GM21528 (cell line): ENCODE data around the gene HTD2.
"Not testable (repeated sequence)": the region's sequence is repeated elsewhere in the genome, so short reads cannot be mapped to it uniquely, and the experiment has no call there.

Experiments used
- ATAC-seq: cut with Tn5 transposase; IDR thresholded peaks from one replicate; pipeline ENCODE4 v1.9.1; 2021; ENCODE audit warnings: mild to moderate bottlenecking, moderate library complexity; ENCODE audit not compliant: unreplicated experiment, low FRiP score

Gene HTD2

DNA sequence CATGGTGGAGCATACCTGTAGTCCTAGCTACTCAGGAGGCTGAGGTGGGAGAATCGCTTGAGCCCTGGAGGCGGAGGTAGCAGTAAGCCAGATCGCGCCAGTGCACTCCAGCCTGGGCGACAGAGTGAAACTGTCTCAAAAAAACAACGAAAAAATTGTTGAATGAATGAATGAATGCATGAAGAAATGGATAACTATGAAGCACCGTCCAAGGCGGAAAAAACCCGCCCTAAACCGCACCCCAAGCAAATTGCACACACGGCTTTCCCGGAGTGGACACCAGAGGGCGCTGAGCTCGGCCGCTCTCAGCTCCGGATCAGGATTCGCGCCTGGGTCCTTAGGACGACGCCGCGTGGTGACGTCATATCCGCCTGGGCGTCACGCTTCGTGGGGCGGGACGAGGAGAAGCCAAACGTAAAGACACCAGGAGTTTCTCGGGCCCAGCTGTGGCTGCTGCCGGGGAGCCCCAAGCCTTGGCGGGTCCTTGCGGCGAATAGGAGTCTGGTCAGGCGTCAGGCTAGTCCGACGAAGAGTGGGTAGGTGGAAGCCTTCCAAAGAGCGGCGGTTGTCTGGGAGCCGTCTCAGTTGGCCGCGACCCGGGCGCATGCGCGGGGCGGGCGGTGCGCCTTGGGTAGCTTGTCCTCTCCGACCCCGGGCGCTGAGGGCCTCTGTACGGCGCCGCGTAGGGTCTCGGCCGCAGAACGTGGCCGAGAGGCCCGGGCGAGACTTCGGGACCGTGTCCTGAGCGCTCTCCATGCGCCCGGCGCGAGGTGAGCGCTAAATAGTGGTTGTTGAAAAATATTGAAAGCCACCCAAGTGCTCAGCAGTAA is at the start of gene HTD2, which contains the start of gene RPP14:
Gene HTD2 (plus strand): TSS at position 639 of the 830 bp plus-strand sequence. CDS start 11,094 bp downstream, outside the sequence.
Gene RPP14 (plus strand): TSS at position 364 of the 830 bp plus-strand sequence. CDS start 4,085 bp downstream, outside the sequence.
- peak; percentile 91 for ATAC-seq

DNA sequence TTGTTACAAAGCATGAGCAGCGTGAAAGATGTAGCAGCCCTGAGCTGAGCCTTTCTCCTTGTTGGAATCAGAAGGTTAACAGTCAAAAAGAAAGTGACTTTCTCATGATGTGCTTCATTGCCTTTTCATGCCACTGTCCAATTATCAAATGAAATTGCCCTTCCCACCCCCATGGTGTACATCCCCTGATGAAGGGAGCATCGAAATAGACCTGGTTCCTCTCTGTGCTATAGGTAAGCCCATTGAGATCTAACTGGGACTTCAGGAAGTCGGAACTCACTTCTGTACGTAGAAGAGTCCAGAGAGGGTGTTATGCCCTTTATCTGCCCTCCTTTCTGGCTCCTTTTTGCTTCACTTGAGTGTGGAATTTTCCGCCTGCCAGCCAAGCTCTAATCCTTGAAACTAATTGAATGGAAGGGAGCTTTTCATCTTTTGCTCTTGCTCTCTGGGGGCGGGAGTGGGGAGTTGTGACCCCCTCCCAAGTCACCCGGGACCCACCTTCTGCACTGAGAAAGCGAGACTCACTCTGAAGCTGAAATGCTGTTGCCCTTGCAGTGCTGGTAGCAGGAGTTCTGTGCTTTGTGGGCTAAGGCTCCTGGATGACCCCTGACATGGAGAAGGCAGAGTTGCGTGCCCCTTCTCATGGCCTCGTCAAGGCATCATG is 47.8 kb upstream of the HTD2 start:
- no peak for ATAC-seq

GRCh38 chr3:58260261-58260731 is 46.0 kb upstream of the HTD2 start:
- ATAC-seq = no peak

DNA sequence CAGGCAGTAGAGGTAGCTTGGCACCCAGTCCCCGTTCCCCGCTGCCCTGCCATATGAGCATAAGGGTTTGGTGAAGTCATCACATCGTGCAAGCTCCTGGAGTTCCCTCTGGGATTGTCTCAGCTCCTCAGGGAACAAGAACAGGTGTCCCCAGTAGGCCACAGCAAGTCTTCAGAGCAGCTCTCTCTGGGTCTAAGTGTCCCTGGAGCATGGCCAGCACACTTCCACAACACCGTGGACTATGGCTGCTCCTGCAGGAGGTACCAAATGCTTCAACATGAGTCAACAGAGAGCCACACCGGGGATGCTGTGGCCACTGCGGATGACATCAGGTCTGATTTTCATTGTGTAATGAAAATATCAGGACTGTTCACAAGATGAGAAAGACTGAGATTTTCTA is 45.6 kb upstream of the HTD2 start:
- no peak for ATAC-seq

DNA sequence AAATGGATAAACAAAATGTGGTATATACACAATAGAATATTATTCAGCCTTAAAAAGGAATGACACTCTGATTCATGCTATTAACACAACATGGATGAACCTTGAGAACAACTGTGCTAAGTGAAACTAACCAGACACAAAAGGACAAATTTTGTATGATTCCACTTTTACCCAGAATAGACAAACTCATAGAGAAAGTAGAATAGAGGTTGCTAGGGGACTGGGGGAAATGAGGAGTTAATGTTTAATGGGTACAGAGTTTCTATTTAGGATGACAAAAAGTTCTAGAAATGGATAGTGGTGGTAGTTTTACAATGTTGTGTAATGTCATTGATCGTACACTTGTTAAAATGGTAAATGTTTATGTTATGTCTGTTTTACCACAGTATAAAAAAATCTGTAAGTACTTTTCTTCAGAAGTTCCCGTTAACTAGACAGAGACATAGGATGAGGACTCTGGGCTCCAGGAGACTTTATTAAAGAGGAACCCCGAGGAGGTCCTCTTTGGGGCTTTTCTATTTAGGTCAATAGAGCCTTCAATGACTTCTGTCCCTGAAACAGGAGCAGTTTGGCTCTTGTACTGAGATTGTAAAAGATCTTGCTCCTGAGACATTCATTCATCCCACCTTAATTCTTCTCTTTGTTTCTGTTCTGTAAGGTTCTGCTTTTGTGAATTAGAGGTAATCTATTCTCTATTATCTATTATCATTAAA is 44.2 kb upstream of the HTD2 start:
- no peak for ATAC-seq

- ATAC-seq = no peak
Observed at GRCh38 chr3:58266577-58266976, 39.7 kb upstream of the HTD2 start.

DNA sequence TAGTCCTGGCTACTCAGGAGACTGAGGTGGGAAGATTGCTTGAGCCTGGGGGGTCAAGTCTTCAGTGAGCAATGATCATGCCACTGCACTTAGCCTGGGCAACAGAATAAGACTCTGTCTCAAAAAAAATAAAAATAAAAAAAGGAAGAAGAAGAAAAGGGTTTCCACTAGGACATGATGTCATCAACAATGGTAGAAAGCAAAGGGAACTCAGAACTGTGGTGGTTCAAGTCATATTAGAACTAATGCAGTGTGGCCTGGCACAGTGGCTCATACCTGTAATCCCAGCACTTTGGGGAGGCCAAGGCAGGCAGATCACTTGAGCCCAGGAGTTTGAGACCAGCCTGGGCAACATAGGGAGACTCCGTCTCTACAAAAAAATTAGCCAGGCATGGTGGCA is 38.8 kb upstream of the HTD2 start:
- ATAC-seq = not testable (repeated sequence)

- ATAC-seq = no peak
Observed at GRCh38 chr3:58269356-58269755, 37.0 kb upstream of the HTD2 start.

- ATAC-seq = no peak
Observed at GRCh38 chr3:58270485-58270884, 35.8 kb upstream of the HTD2 start.

GRCh38 chr3:58271901-58272501 is 34.3 kb upstream of the HTD2 start:
- no peak for ATAC-seq

GRCh38 chr3:58272891-58273290 is 33.4 kb upstream of the HTD2 start:
- ATAC-seq = no peak

GRCh38 chr3:58273362-58273761 is 33.0 kb upstream of the HTD2 start:
- ATAC-seq = not testable (repeated sequence)

GRCh38 chr3:58274027-58274614 is 32.2 kb upstream of the HTD2 start:
- no peak for ATAC-seq

DNA sequence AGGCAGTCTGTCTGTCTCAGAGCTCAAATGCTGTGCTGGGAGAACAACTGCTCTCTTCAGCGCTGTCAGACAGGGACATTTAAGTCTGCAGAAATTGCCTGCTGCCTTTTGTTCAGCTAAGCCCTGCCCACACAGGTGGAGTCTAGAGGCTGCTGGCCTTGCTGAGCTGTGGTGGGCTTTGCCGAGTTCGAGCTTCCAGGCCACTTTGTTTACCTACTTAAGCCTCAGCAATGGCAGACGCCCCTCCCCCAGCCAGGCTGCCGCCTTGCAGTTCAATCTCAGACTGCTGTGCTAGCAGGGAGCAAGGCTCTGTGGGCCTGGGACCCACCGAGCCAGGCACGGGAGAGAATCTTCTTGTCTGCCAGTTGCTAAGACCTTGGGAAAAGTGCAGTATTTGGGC is 25.3 kb upstream of the HTD2 start:
- ATAC-seq = no peak

DNA sequence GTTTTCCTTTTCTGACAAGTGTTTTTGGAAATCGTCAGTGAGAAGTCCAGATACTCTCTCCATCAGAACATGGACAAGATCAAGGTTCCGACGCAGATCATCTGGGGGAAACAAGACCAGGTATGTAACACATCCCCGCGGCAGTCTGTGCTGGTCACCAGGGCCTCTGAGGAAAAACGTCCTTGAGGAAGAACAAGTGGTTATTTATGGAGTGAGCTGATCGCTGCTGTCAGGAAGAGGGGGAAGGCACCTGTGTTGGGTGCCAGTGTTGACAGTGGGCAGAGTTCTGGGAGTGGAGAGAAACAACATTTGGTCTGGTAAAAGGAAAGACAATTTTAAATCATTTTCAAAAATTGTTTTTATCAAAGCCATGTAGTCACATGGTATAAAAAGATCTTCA is 21.0 kb upstream of the HTD2 start:
- ATAC-seq = no peak

GRCh38 chr3:58287354-58287753 is 19.0 kb upstream of the HTD2 start:
- no peak for ATAC-seq

GRCh38 chr3:58288011-58288728 is 18.1 kb upstream of the HTD2 start:
- no peak for ATAC-seq

DNA sequence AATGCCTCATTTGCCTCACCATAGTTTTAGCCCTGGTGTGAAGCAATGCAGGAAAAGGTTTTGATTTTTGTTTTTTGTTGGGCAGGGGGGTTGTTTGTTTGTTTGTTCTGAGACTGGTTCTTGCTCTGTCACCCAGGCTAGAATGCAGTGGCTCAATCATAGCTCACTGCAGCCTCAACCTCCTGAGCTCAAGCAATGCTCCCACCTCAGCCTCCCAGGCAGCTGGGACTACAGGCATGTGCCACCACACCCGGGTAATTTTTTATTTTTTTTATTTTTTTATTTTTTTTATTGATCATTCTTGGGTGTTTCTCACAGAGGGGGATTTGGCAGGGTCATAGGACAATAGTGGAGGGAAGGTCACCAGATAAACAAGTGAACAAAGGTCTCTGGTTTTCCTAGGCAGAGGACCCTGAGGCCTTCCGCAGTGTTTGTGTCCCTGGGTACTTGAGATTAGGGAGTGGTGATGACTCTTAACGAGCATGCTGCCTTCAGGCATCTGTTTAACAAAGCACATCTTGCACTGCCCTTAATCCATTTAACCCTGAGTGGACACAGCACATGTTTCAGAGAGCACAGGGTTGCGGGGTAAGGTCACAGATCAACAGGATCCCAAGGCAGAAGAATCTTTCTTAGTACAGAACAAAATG is 17.2 kb upstream of the HTD2 start:
- not testable (repeated sequence) for ATAC-seq

DNA sequence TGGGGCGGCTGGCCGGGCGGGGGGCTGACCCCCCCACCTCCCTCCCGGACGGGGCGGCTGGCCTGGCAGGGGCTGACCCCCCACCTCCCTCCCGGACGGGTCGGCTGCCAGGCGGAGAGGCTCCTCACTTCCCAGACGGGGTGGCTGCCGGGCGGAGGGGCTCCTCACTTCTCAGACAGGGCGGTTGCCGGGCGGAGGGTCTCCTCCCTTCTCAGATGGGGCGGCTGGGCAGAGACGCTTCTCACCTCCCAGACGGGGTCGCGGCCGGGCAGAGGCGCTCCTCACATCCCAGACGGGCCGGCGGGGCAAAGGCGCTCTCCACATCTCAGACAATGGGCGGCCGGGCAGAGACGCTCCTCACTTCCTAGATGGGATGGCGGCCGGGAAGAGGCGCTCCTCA is 15.9 kb upstream of the HTD2 start:
- not testable (repeated sequence) for ATAC-seq
